HG02840 (cell line): ENCODE measurements around the gene C2CD4D.

Experiments
- ATAC-seq: cut with Tn5 transposase; IDR thresholded peaks from one replicate; pipeline ENCODE4 v1.9.1; 2021; ENCODE audit warnings: mild to moderate bottlenecking, moderate library complexity, moderate number of reproducible peaks; ENCODE audit not compliant: unreplicated experiment, low FRiP score

Gene C2CD4D

DNA sequence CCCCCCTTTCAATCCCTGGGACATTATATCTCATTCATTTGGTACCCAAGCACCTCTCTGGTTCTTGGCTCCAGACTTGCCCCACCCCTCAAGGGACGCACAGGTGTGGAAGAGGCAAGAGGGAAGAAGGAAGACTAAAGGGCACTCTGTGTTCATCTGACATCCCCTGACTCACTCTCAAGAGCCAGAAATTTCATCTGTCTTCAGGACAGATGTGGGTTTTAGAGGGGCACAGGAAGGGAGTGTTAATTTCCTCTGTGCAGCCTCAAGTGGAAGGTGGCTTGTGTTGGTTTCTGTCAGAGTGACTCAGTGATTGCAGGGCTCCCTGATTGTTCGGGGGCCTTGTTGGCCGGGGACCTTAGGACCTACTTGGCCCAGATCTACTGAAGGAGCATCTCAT, 2.4 kb downstream of the C2CD4D start:
- ATAC-seq: no peak

DNA sequence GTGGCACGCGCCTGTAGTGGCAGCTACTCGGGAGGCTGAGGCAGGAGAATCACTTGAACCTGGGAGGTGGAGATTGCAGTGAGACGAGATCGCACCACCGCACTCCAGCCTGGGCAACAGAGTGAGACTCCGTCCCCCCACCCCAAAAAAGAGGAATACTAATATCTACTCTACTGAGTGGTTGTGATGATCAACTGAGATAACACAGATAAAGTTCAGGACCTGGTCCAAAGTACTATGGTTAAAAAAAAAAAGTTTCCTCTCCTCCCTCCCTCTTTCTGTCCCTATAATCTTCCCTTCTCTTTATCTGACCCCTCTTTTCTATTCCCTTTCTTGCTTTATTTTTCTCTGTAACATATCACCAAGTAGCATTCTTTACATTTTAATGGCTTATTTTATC, 4.0 kb downstream of the C2CD4D start:
- no peak for ATAC-seq

DNA sequence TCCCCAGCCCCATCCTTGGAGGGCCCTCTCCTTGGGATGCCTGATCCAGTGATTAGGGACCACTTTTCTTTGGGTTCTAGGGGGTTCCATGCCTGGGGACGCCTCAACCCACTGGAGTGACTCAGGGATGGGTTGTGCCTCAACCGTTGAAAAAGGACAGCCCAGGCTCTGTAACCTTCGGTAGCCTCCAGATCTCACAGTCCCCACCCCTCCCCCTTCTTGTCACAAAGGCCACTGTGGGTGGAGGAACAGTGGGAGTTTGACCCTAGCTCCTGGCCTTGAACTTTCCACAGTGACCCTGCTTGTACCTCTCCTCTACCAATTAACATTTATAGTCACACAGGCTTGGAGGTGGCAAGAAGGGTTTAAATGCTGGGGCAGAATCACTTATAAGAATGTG, 5.4 kb downstream of the C2CD4D start:
- no peak for ATAC-seq

DNA sequence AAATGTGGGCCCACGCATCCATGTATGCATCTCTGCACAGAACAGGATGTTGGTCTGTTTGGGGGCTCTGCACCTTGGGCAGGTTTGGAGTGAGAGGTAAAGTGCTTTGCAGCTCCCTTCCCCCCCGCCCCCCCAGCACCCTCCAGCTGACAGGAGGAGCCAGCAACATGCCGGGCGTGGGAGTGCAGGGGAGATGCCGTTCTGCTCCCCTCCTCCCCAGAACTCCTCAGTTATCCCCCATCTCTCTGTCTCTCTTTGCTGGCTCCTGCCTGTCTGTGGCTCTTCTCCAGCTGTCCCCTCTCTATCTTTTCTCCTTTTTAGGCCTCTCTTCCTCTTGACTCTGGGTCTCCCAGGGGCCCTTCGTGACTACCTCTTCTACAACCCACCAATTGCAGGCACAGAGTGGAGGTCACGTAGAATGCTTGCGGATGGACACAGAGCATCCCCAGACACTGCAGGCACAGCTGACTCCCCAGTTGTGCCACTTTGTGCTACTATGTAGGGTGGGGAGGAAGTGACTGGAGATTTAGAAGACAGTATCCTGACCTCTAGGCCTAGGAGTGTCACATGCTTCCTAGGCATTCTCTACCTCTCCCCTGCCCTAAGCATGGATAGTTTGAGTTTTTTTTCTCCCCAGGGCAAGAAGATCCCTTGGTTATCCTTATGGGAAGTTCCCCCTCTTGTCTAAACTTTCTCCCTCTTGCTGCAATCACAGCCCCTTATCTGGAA, 6.3 kb downstream of the C2CD4D start:
- no peak for ATAC-seq

DNA sequence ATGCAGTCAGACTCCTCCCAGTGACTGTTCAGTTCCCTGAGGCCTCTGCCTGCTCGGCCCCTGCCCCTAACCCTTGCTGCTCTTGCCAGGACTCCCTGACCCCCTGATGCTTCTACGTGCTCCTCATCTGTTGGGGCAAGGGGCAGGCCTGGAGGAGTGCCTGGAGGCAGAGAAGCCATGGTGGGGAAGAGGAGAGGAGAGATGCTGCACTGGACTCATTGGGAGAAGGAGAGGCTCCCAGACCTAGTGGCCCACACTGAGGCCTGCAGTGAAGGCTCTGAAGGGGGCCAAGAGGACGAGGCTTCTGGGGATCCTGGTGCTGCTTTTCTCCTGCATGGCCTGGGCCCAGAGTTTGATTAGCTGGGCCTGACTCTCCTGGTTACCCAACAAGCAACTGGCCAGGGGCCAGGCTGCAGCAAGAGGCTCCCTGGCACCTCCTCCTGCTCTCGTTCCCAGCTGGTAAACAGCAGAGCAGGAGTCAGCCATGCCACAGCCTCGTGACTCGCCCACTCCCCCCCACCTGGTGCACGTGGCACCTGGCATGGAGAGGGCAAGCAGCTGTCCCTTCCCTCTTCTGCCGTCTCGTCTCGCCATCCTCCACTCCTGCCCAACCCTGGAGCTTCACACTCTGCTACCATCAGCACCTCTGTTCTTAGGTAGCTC, 7.2 kb downstream of the C2CD4D start:
- no peak for ATAC-seq

DNA sequence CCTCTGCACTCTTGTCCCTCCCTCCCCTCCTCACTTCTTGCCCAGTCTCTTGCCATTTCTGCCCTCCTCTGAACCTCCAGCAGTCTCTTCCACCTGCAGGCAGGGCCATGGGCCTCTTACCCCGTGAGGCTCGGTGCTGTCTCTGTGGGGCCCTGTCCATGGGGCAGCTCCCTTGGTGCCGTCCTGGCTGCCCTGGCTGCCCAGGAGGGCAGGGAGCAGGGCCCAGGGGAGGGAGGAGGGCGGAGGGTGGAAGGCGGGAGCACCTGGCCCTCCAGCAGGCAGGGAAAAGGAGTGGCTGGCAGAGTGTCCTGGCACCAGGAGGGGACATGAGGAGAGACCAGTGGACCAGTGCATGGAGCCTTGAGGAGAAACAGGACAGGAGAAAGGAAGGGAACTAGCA, 8.0 kb downstream of the C2CD4D start, which contains the start of gene RORC:
RORC (minus strand) TSS at position 198 of the 400 bp plus-strand sequence; CDS start at position 160, 38 bp downstream.
- no peak for ATAC-seq

DNA sequence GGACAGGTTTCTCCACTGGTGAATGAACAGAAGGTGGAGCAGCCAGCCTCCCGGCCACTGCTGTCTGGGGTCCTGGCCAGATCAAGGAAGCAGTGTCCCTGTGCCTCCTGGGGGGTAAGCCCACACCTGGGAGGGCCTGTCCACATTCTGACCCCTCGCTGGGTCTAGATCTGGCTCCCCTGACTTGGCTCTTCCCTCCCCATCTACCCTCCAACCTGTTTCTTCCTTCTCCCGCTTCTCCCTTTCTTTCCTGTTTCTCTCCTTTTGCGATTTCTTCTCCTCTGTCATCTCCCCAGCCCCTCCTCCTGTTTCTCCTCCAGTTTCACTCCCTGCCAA, 8.4 kb downstream of the C2CD4D start:
- no peak for ATAC-seq

DNA sequence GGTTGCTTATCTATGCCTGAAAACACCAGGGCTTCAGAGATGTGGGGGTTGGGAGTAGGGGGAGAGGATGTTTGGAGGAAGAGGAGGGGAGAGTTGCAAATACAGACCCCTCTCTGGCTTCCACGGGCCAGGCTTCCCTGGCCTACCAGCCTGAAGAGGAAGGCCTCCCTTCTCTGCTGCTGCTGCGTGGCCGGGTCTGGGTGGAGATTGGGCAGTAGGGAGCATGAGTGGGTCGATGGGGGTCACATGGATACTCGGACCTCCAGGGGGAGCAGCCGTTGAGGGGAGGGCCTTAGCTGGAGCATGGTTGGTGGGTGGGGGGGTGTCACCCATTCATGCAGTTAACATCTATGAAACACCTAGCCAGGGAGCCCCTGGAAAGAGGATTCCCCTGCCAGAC, 9.6 kb downstream of the C2CD4D start:
- no peak for ATAC-seq

DNA sequence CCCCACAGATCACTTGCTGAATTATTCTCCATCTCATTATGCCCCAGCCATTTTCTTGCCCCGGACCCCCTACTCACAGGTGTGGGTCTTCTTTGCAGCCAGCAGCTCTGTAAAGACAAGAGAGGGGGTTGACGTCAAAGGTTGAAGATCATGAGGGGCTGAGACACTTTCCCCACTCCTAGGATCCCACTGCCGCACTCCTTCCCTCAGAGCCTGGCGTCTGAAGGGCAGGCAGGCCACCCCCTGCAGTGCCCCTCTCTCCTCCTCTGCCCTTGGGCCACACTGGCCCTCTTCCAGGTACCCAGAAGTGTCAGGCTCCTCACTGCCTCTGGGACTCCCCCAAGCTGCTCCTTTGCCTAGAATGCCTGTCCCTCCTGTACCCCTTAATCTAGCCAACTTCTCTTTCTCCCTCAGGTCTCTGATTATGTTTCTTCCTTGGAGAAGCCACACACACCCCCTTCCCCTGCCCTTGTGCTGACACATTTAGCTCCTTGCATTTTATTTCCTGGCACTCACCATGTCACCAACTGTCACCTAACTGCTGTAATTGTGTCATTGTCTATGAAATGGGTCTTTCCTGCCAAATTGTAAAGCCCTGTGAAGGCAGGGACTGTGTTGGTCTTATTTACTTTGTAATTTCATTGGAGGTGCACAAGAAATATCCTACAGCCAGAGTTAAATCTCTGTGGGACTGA, 10.1 kb downstream of the C2CD4D start:
- no peak for ATAC-seq

DNA sequence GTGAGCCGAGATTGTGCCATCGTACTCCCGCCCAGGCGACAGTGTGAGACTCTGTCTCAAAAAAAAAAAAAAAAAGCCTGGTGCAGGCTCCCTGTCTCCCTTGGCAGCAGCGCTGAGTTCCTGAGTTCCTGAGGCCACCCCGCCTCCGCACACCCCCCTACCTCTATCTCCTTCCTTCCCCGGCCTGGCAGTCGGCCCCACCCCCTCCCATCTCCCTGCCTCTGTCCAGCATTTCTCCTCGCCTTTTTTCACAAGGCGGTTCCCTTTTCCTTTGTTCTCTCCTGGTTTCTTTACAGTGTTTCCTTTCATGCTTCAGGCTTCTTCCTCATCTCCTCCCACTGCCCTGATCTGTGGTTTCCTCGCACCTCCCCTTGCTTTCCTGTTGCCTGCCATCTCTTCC, 10.7 kb downstream of the C2CD4D start:
- ATAC-seq: no peak

DNA sequence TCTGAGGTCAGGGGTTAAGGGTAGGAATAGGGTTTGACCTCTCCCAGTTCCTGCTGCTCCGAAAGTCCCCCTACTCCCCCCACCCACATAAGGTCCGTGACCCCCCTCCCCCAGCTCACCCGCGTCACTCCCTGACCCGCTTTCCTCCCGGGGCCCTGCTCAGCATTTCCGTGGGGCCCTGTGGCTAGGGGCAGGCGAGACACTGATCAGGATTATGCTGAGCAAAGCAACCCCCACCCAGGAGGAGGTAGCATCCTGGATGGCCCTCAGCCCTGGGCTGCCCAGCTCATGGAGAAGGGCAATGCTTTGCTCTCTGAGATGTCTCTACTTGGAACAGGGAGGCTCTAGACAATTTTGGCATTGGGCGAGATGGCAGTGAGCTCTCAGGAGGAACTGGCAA, 11.8 kb downstream of the C2CD4D start:
- ATAC-seq: no peak

DNA sequence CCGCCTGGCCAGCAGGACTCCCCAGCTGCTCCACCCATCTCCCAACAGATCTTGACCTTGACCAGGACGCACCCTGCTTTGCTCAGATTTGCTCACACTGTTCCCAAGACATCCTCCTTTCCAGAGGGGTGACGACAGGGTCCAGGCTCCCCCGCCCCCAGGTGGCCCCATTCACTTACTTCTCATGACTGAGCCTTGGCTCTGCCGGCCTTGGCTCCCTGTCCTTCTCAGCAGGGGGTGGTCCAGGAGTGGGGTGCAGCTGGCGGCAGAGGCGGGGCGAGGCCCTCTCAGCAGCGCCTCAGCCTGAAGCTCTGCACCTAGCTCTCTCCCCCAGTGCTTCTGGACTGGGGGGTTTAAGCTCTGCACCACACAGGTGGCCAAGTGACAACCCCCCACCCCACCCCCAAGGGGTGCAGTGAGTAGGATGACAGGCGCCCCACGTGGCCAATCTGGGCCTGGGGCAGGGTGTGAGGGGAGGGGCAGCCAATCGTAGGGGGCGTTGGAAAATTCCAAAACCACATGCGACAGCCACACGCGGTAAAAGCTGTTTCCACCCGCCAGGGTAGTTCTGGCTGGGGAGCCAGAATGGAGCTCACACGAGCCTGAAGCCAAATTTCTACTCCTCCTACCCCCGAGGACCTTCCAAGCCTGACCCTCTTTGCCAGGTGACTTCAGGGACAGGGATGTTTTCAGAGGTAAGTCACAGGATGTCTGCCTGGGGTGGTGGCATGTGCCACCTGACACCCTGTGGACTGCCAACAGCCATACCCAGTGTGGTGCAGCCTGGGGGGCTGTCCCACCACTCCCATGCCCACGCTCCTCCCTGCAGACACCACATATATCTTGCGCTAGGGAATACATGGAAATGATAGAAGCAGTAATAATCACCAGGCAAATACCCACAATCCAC, 13.6 kb downstream of the C2CD4D start:
- no peak for ATAC-seq

DNA sequence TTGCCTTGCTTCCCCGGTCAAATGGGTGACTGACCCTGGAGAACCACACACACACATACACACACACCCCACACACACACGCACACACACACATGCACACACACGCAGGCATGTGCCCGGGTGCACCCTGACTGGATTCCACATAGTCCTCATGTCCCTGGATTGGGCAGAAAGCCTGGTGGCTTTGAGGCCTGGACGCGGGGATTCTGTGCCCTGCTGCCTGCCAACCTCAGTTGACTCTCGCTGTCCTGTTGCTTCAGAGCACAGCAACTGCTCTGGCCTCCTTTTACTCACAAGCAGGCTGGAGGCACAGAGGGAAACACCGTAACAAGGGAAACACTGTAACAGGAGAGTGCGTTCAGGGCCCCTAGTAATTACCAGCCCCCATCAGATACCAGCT, 14.4 kb downstream of the C2CD4D start:
- no peak for ATAC-seq

DNA sequence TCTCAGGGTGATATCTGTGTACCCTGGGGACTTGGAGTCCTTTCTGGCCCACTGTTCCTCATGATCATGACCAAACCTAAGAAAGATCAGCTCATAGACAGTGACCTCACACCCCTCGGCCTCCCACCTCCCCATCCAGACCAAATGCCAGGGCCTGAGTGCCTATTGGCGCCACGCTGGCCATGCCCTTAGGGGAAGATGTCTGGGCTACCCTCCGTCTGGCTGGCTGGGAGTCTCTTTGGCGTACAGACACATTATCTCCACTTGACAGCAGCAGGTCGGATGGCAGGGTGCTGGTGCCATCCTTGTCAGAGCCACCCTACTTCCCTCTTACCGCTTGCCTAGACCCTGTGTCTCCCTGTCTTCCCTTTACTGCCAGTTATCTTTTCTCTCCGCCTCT, 16.4 kb downstream of the C2CD4D start:
- no peak for ATAC-seq

DNA sequence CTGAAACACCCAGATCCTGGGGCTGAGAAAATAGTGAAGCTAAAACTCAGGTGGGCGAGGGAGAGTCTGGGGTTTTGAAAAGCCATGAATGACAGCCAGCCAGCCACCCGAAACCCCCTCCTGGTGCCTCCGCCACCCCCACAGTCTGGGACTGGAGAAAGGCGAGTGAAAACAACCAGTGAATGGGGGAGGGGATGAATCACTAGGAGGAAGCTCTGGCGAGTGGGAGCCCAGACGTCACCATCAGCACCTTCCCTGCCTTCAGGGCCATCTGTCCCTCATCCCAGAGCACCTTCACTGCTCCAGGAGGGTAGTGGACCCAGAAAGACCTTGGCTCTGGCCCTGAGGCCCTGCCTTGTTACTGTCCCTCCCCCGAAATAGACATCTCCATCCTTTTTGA, 17.2 kb downstream of the C2CD4D start:
- no peak for ATAC-seq

DNA sequence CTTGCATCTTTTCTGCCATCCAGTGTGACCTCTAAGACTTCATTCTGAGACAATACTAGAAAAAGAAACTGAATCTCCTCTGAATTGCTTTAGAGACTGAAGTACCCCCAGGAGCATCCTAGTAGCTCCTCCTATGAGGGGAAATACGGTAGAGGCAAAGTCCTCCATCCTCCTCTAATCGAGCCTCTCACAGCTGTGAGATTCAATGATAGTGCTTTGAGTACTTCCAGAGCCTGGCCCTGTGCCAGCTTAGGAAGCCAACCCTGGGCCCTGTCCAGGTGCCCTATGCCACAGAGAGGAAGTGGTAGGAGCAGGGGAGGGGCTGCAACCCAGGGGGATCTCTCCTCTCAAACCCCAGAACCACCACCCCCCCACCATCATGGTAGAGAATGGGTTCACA, 18.7 kb downstream of the C2CD4D start:
- no peak for ATAC-seq

DNA sequence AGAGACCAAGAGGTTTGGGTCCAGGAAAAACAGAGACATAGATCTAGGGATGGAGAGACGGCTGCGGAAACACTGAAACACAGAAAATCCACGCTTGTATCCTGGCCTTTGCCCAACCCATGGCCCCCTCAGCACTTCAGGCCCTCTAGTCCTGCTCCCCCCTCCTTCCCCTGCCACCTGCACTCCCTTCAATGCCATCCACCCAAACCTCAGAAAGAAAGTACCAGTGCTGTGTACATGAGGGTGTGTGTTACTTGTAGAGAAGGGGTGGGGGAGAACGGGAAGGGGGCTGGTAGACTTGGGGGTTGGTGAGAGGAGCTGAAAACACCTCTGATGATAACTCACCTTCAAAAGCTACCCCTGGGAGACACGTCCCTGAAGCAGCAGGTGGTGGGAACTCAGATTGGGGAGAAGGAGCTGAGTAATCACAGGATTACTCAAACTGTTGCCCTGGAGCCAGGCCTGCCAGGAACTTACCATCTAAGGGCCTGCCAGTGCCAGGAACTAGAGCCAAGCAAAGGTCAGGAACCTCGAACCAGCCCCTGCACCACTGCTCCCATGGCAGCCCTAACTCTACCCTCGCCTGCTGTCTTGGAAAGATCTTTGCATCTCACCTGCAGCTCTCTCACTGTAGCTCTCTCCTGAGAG, 19.5 kb downstream of the C2CD4D start:
- no peak for ATAC-seq

DNA sequence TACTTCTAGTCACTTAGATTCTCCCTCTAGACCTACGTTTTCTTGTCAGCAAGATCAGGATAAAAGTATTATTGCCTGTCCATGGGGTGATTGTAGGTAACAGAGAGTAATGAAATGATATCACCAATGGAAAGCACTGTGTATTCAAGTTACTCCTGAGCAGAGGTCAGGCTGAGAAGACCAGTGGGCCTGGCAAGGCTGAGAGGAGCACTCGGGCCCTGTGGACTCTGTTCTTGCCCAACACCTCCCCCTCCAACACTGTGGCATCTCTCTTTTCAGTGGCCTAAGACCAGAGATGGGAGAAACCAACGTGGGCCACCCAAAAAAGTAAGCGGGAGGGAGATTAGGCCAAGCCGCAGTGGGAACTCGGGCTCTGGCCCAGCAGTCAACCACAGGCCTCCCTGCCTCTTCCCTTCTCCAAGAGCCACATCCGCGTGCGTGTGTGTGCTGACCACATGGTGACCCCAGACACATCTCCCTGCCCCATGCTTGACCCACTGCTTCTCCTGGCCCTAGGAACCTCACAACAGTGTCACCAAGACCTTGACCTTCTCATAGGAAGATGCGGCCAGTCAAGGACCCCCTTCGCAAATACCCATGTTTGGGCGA, 20.3 kb downstream of the C2CD4D start:
- ATAC-seq: no peak

DNA sequence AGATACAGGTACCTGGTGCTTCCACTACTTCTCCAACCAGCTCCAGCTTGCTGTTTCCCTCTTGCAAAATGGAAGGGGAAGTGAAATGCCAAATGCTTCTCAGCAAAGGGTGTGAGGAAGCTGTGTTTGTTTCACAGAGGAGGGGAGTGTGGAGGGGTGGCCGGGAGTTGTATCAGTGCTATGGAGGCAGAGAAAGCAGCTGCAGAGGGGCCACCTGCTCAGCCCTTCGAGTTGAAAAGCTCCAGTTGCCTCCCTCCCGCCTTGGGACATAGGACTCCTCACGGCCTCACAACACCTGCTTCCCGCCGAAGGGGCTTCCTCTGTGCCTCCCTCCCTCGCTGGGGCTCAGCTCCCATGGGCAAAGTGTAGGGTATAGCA, 22.3 kb downstream of the C2CD4D start:
- ATAC-seq: no peak
